GM08714 (cell line): ENCODE results near the gene CYBC1.

Experiments used
- H3K4me3 ChIP-seq: fragments of 200-500 bp; sonication (Bioruptor generic); 2 replicates; pipeline ENCODE4 v1.5.1; 2014; ENCODE audit warnings: mild to moderate bottlenecking, low read length, inconsistent platforms
- ZNF274 ChIP-seq: IDR thresholded peaks from 2 replicates; pipeline ENCODE4 v1.6.1; 2012; ENCODE audit warnings: mild to moderate bottlenecking, low read depth, low read length

The CYBC1 gene

GRCh38 chr17:82403662-82404660 is 46.6 kb downstream of the CYBC1 start:
- H3K4me3 ChIP-seq = no peak overlapping the region
- no peak for TF ChIP-seq ZNF274

DNA sequence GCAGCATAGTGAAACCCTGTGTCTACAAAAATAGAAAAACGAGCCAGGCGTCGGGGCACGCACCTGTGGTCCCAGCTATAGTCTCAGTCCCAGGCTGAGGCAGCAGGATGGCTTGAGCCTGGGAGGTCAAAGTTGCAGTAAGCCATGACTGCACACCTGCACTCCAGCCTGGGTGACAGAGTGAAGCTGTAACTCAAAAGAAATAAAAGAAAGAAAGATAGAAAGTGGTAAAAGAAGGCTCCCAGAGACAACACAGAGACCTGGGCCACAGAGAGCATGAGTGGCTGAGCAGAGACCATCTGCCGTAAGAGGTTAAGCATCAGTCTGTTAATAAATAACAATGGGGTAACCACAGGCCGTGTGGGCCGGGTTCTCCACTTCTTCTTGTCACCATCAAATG is 47.7 kb downstream of the CYBC1 start:
- no peak overlapping the region; the same call in 1 of the 2 replicates for H3K4me3 ChIP-seq
- TF ChIP-seq ZNF274 = no peak

DNA sequence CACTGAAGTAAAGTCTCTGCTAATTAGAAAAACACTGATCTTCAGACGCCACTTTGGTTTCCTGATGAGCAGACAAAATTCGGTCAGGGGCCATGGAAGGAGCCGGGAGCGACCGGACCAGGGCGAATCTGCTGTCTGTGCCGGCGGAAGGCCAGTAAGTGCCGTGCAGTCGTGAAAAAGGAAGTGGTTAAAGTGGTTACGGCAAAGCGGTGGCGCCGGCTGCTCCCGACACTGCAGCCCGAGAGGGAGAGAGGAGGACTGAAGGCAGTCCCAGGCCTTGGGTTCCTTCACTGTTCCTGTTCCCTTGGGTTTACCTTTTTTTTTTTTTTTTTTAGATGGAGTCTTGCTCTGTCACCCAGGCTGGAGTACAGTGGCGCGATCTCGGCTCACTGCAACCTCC is 49.7 kb downstream of the CYBC1 start:
- TF ChIP-seq ZNF274 = no peak
- H3K4me3 ChIP-seq = no peak overlapping the region; the same call in 1 of the 2 replicates

- TF ChIP-seq ZNF274 = no peak
- no peak overlapping the region for H3K4me3 ChIP-seq
Observed at GRCh38 chr17:82400206-82400605, 50.3 kb downstream of the CYBC1 start.

DNA sequence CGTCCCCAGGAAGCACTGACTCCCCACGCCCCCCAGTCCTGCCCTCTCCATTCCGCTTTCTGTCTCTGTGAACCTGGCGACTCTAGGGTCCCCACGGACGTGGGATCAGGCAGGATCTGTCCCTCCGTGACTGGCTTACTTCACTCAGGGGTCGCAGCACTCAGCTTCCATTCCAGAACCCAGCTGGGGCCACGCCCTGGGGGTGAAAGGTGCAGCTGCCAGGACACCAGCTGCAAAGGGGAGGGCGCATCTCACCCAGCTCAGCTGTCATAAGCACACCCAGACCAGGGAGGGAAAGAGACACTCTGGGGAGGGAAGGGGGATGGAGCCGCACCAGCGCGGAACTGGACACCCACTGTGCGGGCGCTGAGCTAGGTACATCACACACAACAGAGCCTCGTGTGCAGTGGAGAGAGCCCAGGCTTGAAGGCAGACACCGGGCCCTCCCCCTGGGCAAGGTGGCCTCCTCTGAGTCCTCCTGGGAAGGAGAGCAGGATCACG is 50.9 kb downstream of the CYBC1 start:
- no peak overlapping the region for H3K4me3 ChIP-seq
- no peak for TF ChIP-seq ZNF274

- H3K4me3 ChIP-seq = no peak overlapping the region
- TF ChIP-seq ZNF274 = no peak
Observed at GRCh38 chr17:82399041-82399441, 51.5 kb downstream of the CYBC1 start.

DNA sequence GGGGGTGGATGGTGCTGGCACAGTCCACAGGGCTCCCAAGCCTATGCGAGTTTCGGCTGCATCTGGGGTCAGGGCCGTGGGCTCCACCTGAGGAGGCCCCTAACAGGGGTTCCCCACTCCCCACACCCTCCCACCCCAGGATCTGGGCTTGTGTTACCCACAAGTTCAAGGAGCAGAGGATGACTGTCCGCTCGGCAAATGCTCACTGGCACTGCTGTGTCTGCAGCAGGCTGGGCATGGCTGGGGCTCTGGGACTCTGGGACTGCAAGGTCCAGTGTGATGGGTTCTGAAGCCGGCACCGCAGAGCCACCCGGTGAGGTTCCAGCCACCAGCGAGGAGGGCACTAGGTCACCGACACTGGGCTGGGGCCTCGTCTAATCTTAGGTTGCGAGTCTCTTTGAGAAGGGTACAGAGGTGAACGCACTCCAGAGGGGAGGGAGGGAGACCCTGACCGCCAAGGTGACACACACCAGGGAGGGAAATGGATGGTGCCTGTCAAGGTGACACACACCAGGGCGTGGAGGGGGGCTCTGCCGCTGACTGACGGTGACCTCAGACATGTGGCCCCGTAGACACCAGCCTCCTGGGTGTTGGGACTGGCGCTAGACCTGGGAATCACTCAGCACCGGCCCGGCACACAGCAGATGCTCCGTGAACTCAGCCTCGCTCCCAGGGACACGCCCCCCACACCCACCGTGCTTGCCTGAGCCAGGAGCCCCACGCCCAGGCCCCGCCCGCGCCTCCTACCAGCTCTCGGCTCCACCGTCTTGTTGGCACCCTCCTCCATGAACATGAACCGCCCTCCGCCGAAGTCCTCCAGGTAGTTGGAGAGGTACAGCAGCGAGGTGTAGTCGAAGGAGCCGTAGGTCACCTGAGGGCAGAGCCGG is 52.9 kb downstream of the CYBC1 start:
- no peak for TF ChIP-seq ZNF274

DNA sequence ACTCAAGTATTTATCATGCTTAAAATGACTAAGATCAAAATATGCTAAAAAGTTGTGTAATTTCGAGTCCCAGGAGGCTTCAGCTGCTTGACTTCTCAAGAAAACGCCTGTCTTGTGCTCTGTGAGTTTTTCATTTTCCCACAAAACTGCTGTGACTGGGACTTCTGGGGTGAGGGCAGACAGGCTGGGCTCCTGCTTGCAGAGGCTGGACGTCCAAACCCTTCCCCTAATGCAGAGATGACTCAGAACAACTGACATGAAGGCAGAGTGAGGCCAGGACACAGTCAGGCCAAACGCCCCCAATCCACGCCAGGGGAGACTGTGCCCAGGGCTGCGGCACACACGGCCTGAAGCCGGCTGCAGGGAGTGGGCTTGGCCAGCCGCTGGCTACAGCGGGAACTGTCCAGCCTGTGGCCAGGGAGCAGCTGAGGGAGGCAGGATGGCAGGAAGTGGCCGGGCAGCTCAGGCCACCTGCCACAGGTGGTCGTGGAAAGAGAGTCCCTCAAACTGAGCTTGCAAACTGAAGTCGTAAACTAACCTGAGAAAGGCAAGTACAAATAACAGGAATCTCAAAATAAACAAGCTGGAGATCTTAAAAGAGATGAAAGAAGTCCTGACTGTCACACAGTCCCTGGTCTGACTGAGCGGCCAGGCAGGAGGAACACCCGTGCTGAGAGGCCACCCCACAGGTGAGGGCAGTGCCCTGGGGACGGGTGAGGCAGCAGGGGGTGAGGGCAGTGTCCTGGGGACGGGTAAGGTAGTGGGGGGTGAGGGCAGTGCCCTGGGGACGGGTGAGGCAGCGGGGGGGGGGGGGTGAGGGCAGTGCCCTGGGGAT is 53.7 kb downstream of the CYBC1 start:
- no peak for TF ChIP-seq ZNF274
- H3K4me3 ChIP-seq = no peak overlapping the region

More for the DNA sequence above, 52.9 kb downstream of the CYBC1 start:
- H3K4me3 ChIP-seq = no peak overlapping the region

GRCh38 chr17:82394278-82394677 is 56.3 kb downstream of the CYBC1 start:
- no peak for TF ChIP-seq ZNF274
- H3K4me3 ChIP-seq = no peak overlapping the region

- H3K4me3 ChIP-seq = no peak overlapping the region
- TF ChIP-seq ZNF274 = no peak
Observed at GRCh38 chr17:82392941-82393340, 57.6 kb downstream of the CYBC1 start.
